ENCODE measurements around the gene GNA12. TPM values are rescaled to one million over a fixed set of nuclear protein-coding genes. Genes with fewer than 3 reads are reported as not detected.
A peak's percentile ranks its signal among the peaks of the same experiment; 100 is the strongest.

GNA12 gene
- total RNA-seq, 1 donor from 2014 or later = 34.7 TPM

DNA sequence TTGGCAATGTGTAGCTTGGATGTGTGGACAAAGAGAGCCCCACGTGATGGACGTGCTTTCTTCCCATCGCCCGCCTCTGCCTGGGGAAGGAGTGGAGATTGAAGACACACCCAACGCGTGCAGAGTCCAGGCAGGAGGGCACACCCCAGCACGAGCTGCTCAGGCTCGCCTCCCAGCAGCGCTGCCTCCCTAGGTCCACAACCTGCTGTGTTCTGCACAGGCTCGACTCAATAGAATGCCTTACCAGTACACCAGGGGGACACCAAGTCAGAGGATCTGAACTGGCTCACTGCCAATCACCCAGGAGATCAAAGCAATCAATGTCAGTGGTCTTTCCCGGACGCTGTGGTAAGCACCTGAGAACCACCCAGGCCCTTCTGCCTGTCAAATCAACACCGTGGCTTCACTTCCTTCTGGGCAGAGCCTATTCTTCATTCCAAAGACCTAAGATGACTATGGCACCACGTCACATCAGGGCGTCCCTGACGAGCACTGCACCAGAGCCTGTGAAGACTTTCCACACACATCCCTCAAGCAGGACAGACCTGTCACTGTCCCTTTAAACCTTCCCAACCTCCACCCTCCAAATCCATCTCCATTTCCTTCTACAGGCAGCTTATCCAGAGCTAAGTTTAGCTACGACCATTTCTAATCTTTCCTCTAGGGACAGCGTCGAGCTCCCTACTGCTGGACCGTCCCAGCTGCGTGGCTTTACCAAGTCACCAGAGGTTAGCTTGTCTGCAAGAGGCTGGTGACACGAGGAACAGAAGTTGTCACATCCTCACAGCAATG is 83.8 kb downstream of the GNA12 start:
- Histone ChIP-seq H3K9ac (no peak overlapping the region), H3K4me1 (no peaks in the 10 kb centered on the region), H3K36me3 (no peaks in the 10 kb centered on the region), H3K9me3 (ENCODE audit: low read depth) (no peaks in the 10 kb centered on the region), H3K79me2 (ENCODE audit: low read depth) (peaks cover 22% of the 10 kb centered on the region), H4K20me1 (ENCODE audit: low read depth) (peaks cover 14% of the 10 kb centered on the region), H3K4me3 (no peak overlapping the region), H3F3A (ENCODE audit: low read depth) (peaks cover 3% of the 10 kb centered on the region), H3K27ac (no peak overlapping the region), H3K27me3 (no peaks in the 10 kb centered on the region), H2AFZ (replicated peaks) (no peak overlapping the region), H3K4me2 (no peak overlapping the region)
- peaks cover 24% of the 10 kb centered on the region for H3K36me3 Mint-ChIP-seq
- peak overlapping the region; percentile 6 for H3K4me3 Mint-ChIP-seq
- peaks cover 54% of the 10 kb centered on the region for H3K4me1 Mint-ChIP-seq
- H3K27me3 Mint-ChIP-seq (ENCODE audit: insufficient read depth, low read depth) = peaks cover 9% of the 10 kb centered on the region
- DNase-seq (ENCODE audit: low spot score) = peak; percentile 74
- TF ChIP-seq, protein P1, sequence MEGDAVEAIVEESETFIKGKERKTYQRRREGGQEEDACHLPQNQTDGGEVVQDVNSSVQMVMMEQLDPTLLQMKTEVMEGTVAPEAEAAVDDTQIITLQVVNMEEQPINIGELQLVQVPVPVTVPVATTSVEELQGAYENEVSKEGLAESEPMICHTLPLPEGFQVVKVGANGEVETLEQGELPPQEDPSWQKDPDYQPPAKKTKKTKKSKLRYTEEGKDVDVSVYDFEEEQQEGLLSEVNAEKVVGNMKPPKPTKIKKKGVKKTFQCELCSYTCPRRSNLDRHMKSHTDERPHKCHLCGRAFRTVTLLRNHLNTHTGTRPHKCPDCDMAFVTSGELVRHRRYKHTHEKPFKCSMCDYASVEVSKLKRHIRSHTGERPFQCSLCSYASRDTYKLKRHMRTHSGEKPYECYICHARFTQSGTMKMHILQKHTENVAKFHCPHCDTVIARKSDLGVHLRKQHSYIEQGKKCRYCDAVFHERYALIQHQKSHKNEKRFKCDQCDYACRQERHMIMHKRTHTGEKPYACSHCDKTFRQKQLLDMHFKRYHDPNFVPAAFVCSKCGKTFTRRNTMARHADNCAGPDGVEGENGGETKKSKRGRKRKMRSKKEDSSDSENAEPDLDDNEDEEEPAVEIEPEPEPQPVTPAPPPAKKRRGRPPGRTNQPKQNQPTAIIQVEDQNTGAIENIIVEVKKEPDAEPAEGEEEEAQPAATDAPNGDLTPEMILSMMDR (IDR thresholded peaks at IDR 0.05) = peak; percentile 61
- TF ChIP-seq EZH2 (IDR thresholded peaks at IDR 0.05) = no peak
- peak overlapping the region; percentile 58 for H3K27ac Mint-ChIP-seq
- H3K9me3 Mint-ChIP-seq = peaks cover 6% of the 10 kb centered on the region

GRCh38 chr7:2759736-2760097 is 84.4 kb downstream of the GNA12 start:
- H3K9me3 Mint-ChIP-seq = peaks cover 9% of the 10 kb centered on the region
- no peak overlapping the region for H2AFZ ChIP-seq (replicated peaks)
- H3K27ac ChIP-seq = no peak overlapping the region
- H3K79me2 ChIP-seq (ENCODE audit: low read depth) = peaks cover 22% of the 10 kb centered on the region
- H3K9me3 ChIP-seq (ENCODE audit: low read depth) = no peaks in the 10 kb centered on the region
- H3K4me3 Mint-ChIP-seq = no peak overlapping the region
- no peak overlapping the region for H3K9ac ChIP-seq
- no peak overlapping the region for H3K4me3 ChIP-seq
- H3K4me1 ChIP-seq = no peaks in the 10 kb centered on the region
- no peak for TF ChIP-seq EZH2phosphoT487 (IDR thresholded peaks at IDR 0.05)
- TF ChIP-seq, protein P1 (IDR thresholded peaks at IDR 0.05) = no peak
- TF ChIP-seq EZH2 (IDR thresholded peaks at IDR 0.05) = no peak
- peak overlapping the region; percentile 90 for H3K27ac Mint-ChIP-seq
- no peaks in the 10 kb centered on the region for H3K36me3 ChIP-seq
- no peak overlapping the region for H3K4me2 ChIP-seq
- peaks cover 5% of the 10 kb centered on the region for H3F3A ChIP-seq (ENCODE audit: low read depth)
- no peaks in the 10 kb centered on the region for H3K27me3 ChIP-seq
- H3K36me3 Mint-ChIP-seq = peaks cover 29% of the 10 kb centered on the region
- H4K20me1 ChIP-seq (ENCODE audit: low read depth) = peaks cover 14% of the 10 kb centered on the region
- H3K4me1 Mint-ChIP-seq = peaks cover 52% of the 10 kb centered on the region
- peaks cover 9% of the 10 kb centered on the region for H3K27me3 Mint-ChIP-seq (ENCODE audit: insufficient read depth, low read depth)
- DNase-seq (ENCODE audit: low spot score) = no peak

DNA sequence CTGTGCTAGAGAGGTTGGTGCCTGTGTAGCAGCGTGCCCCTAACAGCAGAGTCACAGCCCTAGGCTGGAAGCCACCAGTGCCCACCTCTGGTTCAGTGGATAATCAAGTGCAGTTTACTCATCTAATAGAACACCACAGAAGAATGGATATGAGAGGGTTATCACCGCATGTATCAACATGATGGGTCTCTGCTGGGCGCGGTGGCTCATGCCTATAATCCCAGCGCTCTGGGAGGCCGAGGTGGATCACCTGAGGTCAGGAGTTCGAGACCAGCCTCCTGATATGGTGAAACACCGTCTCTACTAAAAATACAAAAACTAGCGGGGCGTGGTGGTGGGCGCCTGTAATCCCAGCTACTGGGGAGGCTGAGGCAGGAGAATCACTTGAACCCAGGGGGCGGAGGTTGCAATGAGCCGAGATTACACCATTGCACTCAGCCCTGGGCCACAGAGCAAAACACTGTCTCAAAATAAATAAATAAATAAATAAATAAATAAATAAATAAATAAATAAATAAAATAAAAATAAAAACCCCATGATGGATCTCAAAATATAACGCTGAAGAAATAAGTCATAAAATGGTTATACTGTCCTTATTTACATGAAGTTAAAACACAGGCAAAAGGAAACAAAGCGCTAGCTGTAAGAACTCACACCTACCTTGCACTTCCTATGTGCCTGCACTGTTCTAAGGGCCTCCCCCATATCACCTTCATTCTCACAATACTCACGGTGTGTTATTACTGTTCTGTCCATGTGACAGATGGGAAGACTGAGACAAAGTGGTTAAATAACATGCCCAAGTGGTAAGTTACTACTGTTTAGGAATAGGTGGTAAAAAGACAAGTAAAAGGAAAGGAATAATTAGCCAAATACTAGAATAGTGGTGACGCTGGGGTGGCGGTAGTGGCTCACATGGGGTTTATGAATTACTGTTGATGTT is 85.2 kb downstream of the GNA12 start:
- Mint-ChIP-seq H3K27ac (peak overlapping the region; percentile 90), H3K4me3 (no peak overlapping the region), H3K27me3 (ENCODE audit: insufficient read depth, low read depth) (peaks cover 7% of the 10 kb centered on the region), H3K36me3 (peaks cover 29% of the 10 kb centered on the region), H3K9me3 (peaks cover 12% of the 10 kb centered on the region), H3K4me1 (peaks cover 49% of the 10 kb centered on the region)
- Histone ChIP-seq H3K4me1 (no peaks in the 10 kb centered on the region), H3K4me2 (no peak overlapping the region), H3K27ac (no peak overlapping the region), H3K9me3 (ENCODE audit: low read depth) (no peaks in the 10 kb centered on the region), H3K9ac (no peak overlapping the region), H3K27me3 (no peaks in the 10 kb centered on the region), H3K79me2 (ENCODE audit: low read depth) (peaks cover 22% of the 10 kb centered on the region), H3K36me3 (no peaks in the 10 kb centered on the region), H3F3A (ENCODE audit: low read depth) (peaks cover 10% of the 10 kb centered on the region), H3K4me3 (no peak overlapping the region), H4K20me1 (ENCODE audit: low read depth) (peaks cover 14% of the 10 kb centered on the region), H2AFZ (replicated peaks) (no peak overlapping the region)
- TF ChIP-seq EZH2phosphoT487 (IDR thresholded peaks at IDR 0.05) = no peak
- TF ChIP-seq, protein P1 (IDR thresholded peaks at IDR 0.05) = no peak
- TF ChIP-seq EZH2 (IDR thresholded peaks at IDR 0.05) = no peak
- DNase-seq (ENCODE audit: low spot score) = no peak

All from neural progenitor cell (in vitro differentiated cells).